RPMI7951 (cell line): Measurements from ENCODE around the gene ATF6B. TPM values are rescaled to one million over a fixed set of nuclear protein-coding genes. Genes with fewer than 3 reads are reported as not detected.
A peak's percentile ranks its signal among the peaks of the same experiment; 100 is the strongest.
"Not testable (repeated sequence)": the region's sequence is repeated elsewhere in the genome, so short reads cannot be mapped to it uniquely, and the experiment has no call there.

ENCODE experiments used
- DNase-seq: peaks from one replicate; pipeline ENCODE4 v3.0.0-alpha.2; 2012; ENCODE audit warnings: low read depth
- total RNA-seq: library from RNA; depleted of rRNA; stranded (reverse); fragments of >200 nt; shearing (Covaris generic); gene quantifications from 2 replicates; pipeline ENCODE4 v1.2.3, GENCODE V29; 2014; rRNA removed

ATF6B gene
- total RNA-seq, 1 experiment from 2014 or later: 20.5 TPM

- peak; percentile 76 for DNase-seq
These were observed 45.1 kb downstream of the ATF6B start for GRCh38 chr6:32082935-32083334.

GRCh38 chr6:32082478-32082877 lies 45.6 kb downstream of the ATF6B start:
- DNase-seq: no peak

- peak; percentile 94 for DNase-seq
These were observed 46.7 kb downstream of the ATF6B start for GRCh38 chr6:32081168-32081990.

GRCh38 chr6:32079566-32080290 lies 48.3 kb downstream of the ATF6B start:
- no peak for DNase-seq

- peak; percentile 63 for DNase-seq
These were observed 51.7 kb downstream of the ATF6B start for GRCh38 chr6:32076321-32076809.

GRCh38 chr6:32075781-32076180 lies 52.3 kb downstream of the ATF6B start:
- DNase-seq: no peak

GRCh38 chr6:32074996-32075532 lies 53.0 kb downstream of the ATF6B start:
- no peak for DNase-seq

- DNase-seq: no peak
These were observed 54.4 kb downstream of the ATF6B start for GRCh38 chr6:32073613-32074012.

- no peak for DNase-seq
These were observed 54.9 kb downstream of the ATF6B start for GRCh38 chr6:32073101-32073500.

- DNase-seq: no peak
These were observed 57.1 kb downstream of the ATF6B start for GRCh38 chr6:32070814-32071543.

- DNase-seq: no peak
These were observed 58.0 kb downstream of the ATF6B start for GRCh38 chr6:32069878-32070515.

- no peak for DNase-seq
These were observed 58.6 kb downstream of the ATF6B start for GRCh38 chr6:32069460-32069859.

GRCh38 chr6:32068867-32069266 lies 59.2 kb downstream of the ATF6B start:
- no peak for DNase-seq

GRCh38 chr6:32068315-32068714 lies 59.7 kb downstream of the ATF6B start:
- not testable (repeated sequence) for DNase-seq

GRCh38 chr6:32067521-32067920 lies 60.5 kb downstream of the ATF6B start:
- DNase-seq: not testable (repeated sequence)

Other genes with a start within 250 kb of the ATF6B start
- 1.5 TPM in 1 of 2 replicates, not detected in the other for gene SLC44A4, start 249.2 kb downstream of the ATF6B start, total RNA-seq
- 38.6 and 46.1 TPM in 2 replicates for gene EHMT2, start 230.5 kb downstream of the ATF6B start, total RNA-seq
- 1.2 and 1.4 TPM in 2 replicates for gene ZBTB12, start 226.2 kb downstream of the ATF6B start, total RNA-seq
- gene C2, start 200.5 kb downstream of the ATF6B start, total RNA-seq: not detected in 2 replicates
- 0.72 and 1.8 TPM in 2 replicates for gene CFB, start 182.2 kb downstream of the ATF6B start, total RNA-seq
- gene NELFE, start 169.3 kb downstream of the ATF6B start, total RNA-seq: 235 and 246 TPM in 2 replicates
- 30.4 and 36.5 TPM in 2 replicates for gene SKIC2, start 169.1 kb downstream of the ATF6B start, total RNA-seq
- 21.0 and 27.8 TPM in 2 replicates for gene DXO, start 156.1 kb downstream of the ATF6B start, total RNA-seq
- 0.96 and 1.3 TPM in 2 replicates for gene C4A, start 146.2 kb downstream of the ATF6B start, total RNA-seq
- 0.68 and 0.72 TPM in 2 replicates for gene C4B, start 113.5 kb downstream of the ATF6B start, total RNA-seq
- gene CYP21A2, start 89.8 kb downstream of the ATF6B start, total RNA-seq: not detected in 2 replicates
- 0.12 and 0.20 TPM in 2 replicates for gene TNXB, start 18.9 kb downstream of the ATF6B start, total RNA-seq
- 14.5 and 15.2 TPM in 2 replicates for gene FKBPL, start 2.0 kb upstream of the ATF6B start, total RNA-seq
- 0.49 TPM in 1 of 2 replicates, not detected in the other for gene PRRT1, start 23.7 kb upstream of the ATF6B start, total RNA-seq
- 22.9 and 25.1 TPM in 2 replicates for gene PPT2, start 25.9 kb upstream of the ATF6B start, total RNA-seq
- gene EGFL8, start 36.3 kb upstream of the ATF6B start, total RNA-seq: 0.59 and 2.8 TPM in 2 replicates
- gene AGPAT1, start 47.8 kb upstream of the ATF6B start, total RNA-seq: 59.4 and 82.3 TPM in 2 replicates
- 106 and 113 TPM in 2 replicates for gene RNF5, start 50.2 kb upstream of the ATF6B start, total RNA-seq
- gene AGER, start 56.0 kb upstream of the ATF6B start, total RNA-seq: 0.98 and 1.6 TPM in 2 replicates
- 14.4 and 15.7 TPM in 2 replicates for gene PBX2, start 62.0 kb upstream of the ATF6B start, total RNA-seq
- gene GPSM3, start 64.4 kb upstream of the ATF6B start, total RNA-seq: 4.1 and 5.8 TPM in 2 replicates
- gene NOTCH4, start 95.8 kb upstream of the ATF6B start, total RNA-seq: 2.6 and 4.8 TPM in 2 replicates
- gene TSBP1, start 243.7 kb upstream of the ATF6B start, total RNA-seq: not detected in 2 replicates